Subcutaneous adipose tissue (tissue), 4 donors: ENCODE data around the gene HDAC10. TPM values are rescaled to one million over a fixed set of nuclear protein-coding genes. Genes with fewer than 3 reads are reported as not detected.

ENCODE experiments used
- CTCF ChIP-seq: fragments of 450-650 bp; IDR thresholded peaks from one replicate; pipeline ENCODE4 v1.5.1; 2016; ENCODE audit warnings: low read depth, mild to moderate bottlenecking, control low read depth, antibody characterized with exemption, moderate library complexity
- total RNA-seq, 4 donors: library from RNA; depleted of rRNA; stranded (reverse); fragments of >200 nt; gene quantifications; one replicate each; pipeline ENCODE4 v1.1.0, GENCODE V29; 2016

HDAC10 gene
- total RNA-seq, 4 donors from 2014 or later = 10.4 to 55.0 (median 22.7) TPM

GRCh38 chr22:50256258-50256862 lies 5.3 kb upstream of the HDAC10 start:
- TF ChIP-seq CTCF = no peak

GRCh38 chr22:50255607-50256006 lies 4.5 kb upstream of the HDAC10 start:
- no peak for TF ChIP-seq CTCF

DNA sequence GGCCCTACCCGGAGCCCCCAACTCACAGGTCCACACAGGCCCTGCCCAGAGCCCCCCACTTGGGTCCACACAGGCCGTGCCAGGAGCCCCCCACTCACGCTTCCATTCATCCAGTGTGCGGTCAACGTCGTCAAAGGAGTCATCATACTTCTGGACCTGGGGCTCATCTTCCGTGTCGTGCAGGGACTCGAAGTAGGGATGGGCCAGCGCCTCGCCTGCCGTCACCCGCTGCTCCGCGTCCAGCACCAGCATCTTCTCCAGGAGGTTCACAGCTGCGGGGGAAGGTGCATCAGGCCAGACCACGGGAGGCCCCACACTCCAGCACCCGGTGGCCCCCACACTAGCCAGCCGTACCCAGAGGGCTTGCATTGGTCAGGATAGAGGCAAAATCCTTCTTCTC lies 4.0 kb upstream of the HDAC10 start:
- TF ChIP-seq CTCF = no peak

GRCh38 chr22:50253941-50254340 lies 2.9 kb upstream of the HDAC10 start:
- TF ChIP-seq CTCF = no peak

DNA sequence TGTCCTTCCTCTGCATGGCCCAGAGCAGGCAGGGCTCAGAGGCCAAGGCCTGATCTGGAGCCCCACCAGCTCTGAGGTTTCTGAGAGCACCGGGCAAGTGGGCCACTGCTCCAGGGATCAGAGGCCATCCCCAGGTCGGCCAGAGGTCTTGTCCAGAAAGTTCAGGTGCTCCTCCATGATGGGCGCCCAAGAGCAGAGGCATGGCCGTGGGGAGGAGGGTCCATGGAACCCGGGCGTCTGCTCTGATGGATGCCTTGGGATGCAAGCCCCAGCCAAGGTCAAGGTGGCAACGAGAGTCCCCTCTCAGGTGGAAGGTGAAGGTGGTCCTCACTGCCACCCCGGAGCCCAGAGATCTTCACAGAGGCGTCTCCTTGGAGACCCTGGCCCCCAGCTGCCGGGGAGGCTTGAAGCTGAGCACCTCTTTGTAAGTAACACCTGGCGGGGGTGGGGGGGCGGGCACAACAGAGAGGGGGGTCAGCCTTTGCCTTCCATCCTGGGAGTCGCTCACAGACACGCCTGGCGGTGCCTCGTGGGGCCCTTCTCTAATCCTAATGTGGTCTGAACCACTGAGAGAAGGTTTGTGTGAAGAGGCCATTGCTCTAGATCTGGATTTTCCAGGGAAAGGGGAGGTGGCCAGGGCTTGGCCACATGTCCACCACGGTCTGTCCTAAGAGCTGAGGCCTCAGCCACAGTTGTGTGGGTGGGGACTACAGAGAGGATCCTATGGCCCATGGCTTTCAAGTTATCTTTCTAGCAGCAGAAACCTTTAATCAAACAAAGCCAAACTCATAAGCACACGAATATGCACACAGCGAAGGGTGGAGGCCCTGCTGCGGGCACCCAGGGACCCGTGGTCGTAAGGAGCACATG lies 2.2 kb upstream of the HDAC10 start:
- TF ChIP-seq CTCF = no peak

DNA sequence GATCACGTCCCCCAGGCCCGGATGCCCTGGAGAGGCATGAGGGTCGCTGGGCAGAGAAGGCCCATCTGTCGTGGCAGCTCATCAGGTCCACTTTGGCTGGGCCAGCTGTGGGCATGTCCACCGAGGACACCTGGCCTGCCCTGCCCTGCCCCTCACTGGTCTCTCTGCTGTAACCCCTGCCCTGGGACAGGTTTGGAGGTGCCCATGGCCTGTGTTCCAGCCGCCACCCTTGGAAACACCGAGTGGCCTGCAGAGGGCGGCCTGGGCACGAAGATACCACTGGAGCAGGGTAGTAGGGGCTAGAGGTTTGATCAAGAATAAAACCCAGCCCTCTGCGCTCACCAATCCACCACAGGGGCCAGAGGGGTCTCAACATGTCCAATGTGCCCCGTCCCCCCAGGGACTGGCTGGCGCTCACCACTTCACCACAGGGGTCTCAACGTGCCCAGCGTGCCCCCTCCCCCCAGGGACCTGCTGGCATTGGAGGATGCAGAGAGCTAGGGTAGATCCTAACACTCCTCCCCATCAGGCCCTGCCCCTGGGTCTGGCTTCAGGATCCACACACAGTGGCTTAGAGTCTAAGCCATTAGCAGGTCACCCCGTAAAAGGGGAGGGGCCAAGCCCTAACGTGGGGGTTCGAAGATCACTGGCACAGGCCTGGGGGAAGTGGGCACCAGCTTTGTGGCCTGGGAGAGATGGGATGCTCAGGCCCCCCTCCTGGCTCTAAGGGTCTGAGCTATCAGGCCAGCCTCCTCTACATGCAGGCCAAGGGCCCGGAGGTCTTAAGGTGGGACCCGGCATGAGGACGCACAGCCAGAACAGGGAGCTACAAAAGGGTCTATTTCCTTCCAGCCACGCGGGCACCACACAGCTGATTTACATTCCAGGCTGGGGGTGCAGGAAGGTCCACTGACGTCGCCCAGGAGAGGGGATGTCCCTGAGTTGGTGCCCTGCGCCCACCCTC lies 1.3 kb upstream of the HDAC10 start:
- no peak for TF ChIP-seq CTCF
